Left colon (tissue), 2 donors: ENCODE results near the gene JDP2. TPM values are rescaled to one million over a fixed set of nuclear protein-coding genes. Genes with fewer than 3 reads are reported as not detected.
"Not testable (repeated sequence)": the region's sequence is repeated elsewhere in the genome, so short reads cannot be mapped to it uniquely, and the experiment has no call there.

Experiments
- ATAC-seq: fragments of 200-7000 bp; cut with Tn5 transposase; one replicate; pipeline ENCODE4 v1.9.1; 2020; ENCODE audit warnings: mild to moderate bottlenecking, moderate library complexity
- DNase-seq, 2 donors: peaks; one replicate each; pipeline ENCODE4 v3.0.0-alpha.2; 2020
- intact Hi-C, 2 donors: fragments of 100-400 bp; cut with DNase I in 1 of 2; cut with micrococcal nuclease in 1 of 2; formaldehyde crosslinking; loops; one replicate each; pipeline versions ENCODE4 v1.11.2 to v1.14.0; 2022; cut with DNase I, micrococcal nuclease
- total RNA-seq, 2 donors: library from RNA; stranded (reverse); fragmentation: NEBNext Ultra II Directional; extraction: Animal tissue kit (Norgen Biotek cat#: 25700); gene quantifications; one replicate each; pipeline ENCODE4 v1.2.1, GENCODE V29; 2021
- donor health status: DM: no; HTN: no; CAD: no.
- donor health status: DM: yes; HTN: yes; CAD: no.

JDP2 gene
- total RNA-seq, 2 donors from 2014 or later: 29.5 to 40.1 TPM

DNA sequence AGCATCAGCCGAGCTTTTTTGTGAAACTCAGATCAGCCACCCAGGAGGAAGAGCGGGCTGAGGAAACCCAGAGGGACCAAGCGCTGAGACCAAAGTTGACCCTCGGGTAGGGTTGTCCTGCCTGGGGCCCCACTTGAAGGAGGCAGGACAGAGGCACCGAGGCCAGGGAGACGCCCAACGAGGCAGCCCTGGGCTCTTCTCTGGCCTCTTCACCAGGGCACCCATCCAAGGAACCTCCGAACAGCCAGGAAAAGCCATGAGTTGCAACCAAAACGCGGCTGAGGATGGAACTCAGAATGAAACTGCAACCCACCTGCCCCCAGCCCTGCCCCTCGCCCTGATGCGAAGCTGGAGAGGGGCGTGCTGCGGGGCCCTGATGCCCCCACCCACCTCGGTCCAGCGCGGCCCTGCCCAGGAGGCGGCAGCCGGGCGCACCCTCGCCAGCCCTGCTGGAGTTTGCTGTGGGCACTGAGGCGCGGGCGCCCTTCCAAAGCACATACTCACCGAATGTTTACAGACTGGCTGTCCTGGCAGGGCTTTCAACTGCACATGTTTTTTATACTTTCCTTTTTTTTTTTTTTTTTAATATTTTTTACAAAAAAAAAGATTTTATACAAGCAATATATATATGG lies 41.9 kb downstream of the JDP2 start:
- intact Hi-C loops: no loop called here
- DNase-seq (peak; percentile 88), ATAC-seq (peak; percentile 77)

GRCh38 chr14:75470238-75470797 lies 42.5 kb downstream of the JDP2 start:
- ATAC-seq: peak; percentile 53
- DNase-seq: peak; percentile 58 to 62
- intact Hi-C loops: no loop called here

DNA sequence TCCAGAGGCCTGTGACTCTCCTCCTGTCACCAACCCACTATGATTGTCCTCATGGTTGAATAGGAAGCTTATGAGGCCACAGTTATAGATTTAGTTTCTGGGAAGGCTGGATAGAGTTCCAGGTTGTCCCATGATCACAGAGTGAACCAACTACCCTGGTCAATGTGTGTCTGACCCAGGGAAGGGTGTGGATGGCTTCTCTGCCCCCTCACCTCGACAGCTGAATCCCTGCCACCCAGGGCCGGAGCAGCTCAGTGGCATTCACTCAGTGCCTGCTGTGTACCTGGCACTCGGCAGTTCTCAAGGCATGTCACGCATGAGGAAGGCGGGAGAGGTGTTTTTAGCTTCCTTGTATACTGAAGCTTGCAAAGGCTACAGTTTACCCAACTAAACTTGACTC lies 43.2 kb downstream of the JDP2 start:
- intact Hi-C loops: no loop called here
- peak in 1 of 2 donors; percentile 33 for DNase-seq

DNA sequence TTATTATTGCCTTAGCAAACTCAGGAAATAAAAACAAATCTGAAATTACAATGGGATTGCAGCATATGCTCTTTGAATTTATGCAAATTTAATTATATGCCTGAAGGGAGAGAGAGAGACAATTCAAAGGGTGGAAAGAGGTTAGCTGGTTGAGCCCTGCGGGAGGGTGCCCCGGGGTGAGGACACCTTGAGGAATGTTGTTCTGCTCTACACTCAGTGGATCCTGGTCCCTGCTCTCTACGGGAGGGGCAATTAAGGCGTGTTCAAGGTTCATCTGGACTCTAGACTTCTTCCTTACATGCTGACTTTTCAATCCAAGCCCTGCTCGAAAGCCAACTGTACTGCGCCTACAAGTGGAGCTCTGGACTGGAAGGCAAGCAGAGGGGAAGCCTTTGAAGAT lies 46.3 kb downstream of the JDP2 start:
- DNase-seq (peak; percentile 62 to 79), ATAC-seq (peak; percentile 79)
- intact Hi-C loops: not testable (repeated sequence)

More for the DNA sequence above, 43.2 kb downstream of the JDP2 start:
- ATAC-seq: peak; percentile 31

GRCh38 chr14:75476274-75476995 lies 48.6 kb downstream of the JDP2 start:
- intact Hi-C loops: no loop called here
- ATAC-seq (peak; percentile 52), DNase-seq (peak; percentile 51 to 65)

GRCh38 chr14:75477881-75478280 lies 50.1 kb downstream of the JDP2 start:
- intact Hi-C loops: no loop called here
- no peak for DNase-seq

GRCh38 chr14:75479770-75480600 lies 52.2 kb downstream of the JDP2 start:
- no peak for DNase-seq
- ATAC-seq: no peak
- intact Hi-C loops: loop anchor here in 1 of 2 donors (10.0 kb wide), 1 partner anchor 345 kb away; no protein-coding TSS in a partner anchor

More at GRCh38 chr14:75477881-75478280, 50.1 kb downstream of the JDP2 start:
- ATAC-seq: no peak

DNA sequence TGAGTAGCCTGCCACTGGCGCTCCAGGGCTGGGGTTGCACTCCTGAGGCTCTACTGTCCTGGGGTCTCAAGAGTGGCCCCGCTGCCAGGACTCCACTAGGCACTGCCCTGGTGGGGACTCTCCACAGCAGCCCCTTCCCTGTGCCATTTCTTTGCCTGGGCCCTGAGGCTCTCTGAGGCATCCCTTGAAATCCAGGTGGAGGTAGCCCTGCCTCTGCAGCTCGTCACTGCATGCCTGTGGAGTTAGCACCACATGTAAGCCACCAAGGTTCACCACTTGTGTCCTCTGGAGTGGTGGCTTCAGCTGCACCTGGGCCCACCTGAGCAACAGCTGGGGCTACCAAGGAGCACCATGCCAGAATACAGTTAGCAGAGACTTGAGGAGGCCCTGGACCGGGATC lies 54.5 kb downstream of the JDP2 start:
- ATAC-seq (no peak), DNase-seq (no peak)
- intact Hi-C loops: loop anchor here in 1 of 2 donors (10.0 kb wide), 1 partner anchor 348 kb away; no protein-coding TSS in a partner anchor

DNA sequence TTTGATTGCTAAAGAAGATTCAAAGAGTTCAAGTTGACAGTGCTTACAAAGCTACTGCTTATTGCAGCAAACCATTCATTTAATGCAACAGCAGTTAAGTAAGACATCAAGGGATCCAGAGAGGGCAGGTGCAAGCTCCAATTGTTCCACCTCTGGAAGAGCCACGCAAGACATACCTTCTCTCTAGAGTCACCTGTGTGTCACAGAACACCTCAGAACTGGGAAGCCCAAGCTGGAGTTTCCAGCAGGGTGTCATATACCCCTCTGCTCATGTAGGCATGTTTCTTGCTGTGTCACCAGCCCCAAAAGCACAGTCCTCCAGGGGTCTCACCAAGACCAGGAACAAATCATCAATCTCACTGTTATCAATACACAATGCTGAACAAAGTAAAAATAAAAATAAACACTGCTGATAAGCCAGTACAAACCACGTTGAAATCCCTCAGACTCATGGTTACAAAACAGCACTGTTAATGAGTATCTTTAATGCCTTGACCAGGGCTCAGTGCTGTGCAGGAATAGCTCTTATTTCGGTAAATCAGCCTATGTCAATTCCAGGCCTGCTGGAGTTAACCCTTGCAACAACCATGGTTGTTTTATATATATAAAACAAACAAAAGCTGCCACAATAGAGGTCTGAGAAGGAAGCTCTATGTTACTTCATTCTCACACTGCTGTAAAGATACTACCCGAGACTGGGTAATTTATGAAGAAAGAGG lies 57.0 kb downstream of the JDP2 start:
- DNase-seq (no peak), ATAC-seq (no peak)
- intact Hi-C loops: loop anchor here (5.0 to 10.0 kb wide), 2 partner anchors 178 to 350 kb away; no protein-coding TSS in a partner anchor

DNA sequence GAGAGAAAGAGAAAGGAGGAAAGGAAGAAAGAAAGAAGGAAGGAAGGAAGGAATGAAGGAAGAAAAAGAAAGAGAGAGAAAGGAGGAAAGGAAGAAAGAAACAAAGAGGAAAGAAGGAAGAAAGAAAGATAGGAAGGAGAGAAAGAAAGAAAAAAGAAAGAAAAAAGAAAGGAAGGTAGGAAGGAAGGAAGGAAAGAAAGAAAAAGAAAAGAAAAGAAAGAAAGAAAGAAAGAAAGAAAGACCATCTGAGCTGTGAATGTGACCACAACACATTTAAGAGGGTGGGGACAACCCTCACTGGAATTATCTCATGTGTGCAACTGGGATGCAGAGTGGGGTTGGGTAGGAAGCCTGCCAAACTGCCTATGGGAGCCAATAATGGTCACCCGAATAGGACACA lies 58.5 kb downstream of the JDP2 start:
- DNase-seq (no peak), ATAC-seq (no peak)
- intact Hi-C loops: loop anchor here (5.0 to 10.0 kb wide), 2 partner anchors 179 to 352 kb away; no protein-coding TSS in a partner anchor

GRCh38 chr14:75487155-75487671 lies 59.4 kb downstream of the JDP2 start:
- intact Hi-C loops: loop anchor here (5.0 to 10.0 kb wide), 2 partner anchors 180 to 352 kb away; no protein-coding TSS in a partner anchor
- ATAC-seq (no peak), DNase-seq (no peak)

GRCh38 chr14:75489480-75489837 lies 61.6 kb downstream of the JDP2 start:
- ATAC-seq (no peak), DNase-seq (no peak)
- intact Hi-C loops: loop anchor here (2.0 to 10.0 kb wide), 3 partner anchors 181 to 355 kb away; no protein-coding TSS in a partner anchor

- ATAC-seq: no peak
- no peak for DNase-seq
- intact Hi-C loops: no loop called here
Measured at GRCh38 chr14:75491376-75491978, 63.7 kb downstream of the JDP2 start.

- DNase-seq: no peak
- intact Hi-C loops: no loop called here
- no peak for ATAC-seq
Measured at GRCh38 chr14:75492832-75493591, 65.2 kb downstream of the JDP2 start.

DNA sequence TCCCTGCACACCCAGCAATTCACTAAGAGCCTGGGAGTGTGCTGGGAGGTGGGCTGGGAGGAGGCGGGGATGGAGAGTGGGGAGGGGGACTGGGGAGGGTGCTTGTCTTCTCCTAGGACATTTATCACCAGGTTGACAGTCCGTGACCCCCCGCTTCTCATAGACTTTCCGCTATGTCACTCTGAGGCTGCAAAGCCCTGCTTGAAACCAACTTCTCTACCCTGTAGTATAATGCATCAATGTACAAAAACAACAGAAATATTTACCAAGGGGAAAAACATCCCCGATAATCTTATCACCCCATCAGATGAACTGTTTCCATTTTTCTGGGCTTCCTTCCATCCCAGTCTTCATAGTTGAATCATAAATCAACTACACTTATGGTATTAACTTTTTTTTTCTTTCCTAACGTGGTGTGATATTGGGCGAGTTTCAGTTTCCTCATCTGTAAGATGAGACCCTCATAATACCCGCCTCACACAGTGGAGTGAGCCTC lies 65.8 kb downstream of the JDP2 start:
- intact Hi-C loops: no loop called here
- ATAC-seq: no peak

DNA sequence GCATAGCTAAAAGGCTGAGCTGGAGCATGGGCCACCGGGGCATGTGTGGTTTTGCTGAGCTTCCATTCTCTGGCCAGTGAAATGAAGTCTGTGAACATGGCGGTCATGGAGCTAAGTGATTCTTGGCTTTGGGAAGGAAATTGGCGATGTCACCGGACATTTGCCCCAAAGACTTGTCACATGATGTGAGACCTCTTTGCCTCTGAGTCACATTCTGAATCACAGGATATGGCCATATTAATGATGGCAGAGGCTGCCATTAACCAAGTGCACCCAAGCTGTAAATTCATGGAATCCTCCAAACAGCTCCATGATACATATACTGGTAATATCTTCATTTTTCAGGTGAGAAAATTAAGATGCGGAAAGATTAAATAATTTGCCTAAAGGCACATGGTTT lies 67.1 kb downstream of the JDP2 start:
- intact Hi-C loops: no loop called here
- ATAC-seq (no peak), DNase-seq (no peak)

More for the DNA sequence above, 65.8 kb downstream of the JDP2 start:
- no peak for DNase-seq

DNA sequence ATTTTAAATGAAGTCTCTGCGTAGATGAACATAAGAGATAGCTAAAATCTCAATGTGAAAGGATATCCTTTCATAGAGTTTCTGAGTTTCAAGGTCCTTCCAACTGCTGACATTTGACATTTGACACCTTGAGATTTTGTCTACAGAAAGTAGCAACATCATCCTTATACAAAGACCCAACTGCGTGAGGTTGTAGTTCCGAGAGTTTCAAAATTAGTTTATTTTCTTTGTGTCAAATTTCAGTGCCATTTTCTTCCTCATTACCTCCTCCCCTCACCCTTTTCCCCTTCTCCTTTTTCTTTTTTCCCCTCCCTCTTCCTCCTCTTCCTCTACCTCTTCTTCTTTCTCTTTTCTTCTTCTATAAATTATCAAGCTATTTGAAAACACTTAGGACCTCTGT lies 67.6 kb downstream of the JDP2 start:
- intact Hi-C loops: no loop called here
- ATAC-seq (no peak), DNase-seq (no peak)
